Liver (tissue), 3 donors: Measurements from ENCODE around the gene MTRF1.

ENCODE experiments used
- CTCF ChIP-seq: fragments of 150-350 bp; IDR thresholded peaks from 2 replicates; pipeline ENCODE4 v1.5.1; 2017; ENCODE audit warnings: improper control_type of control experiment, low read depth, low read length; ENCODE audit not compliant: missing input control
- EGR1 ChIP-seq, 2 donors: IDR thresholded peaks; 2 replicates each; pipeline ENCODE4 v1.6.1; 2016 to 2018; ENCODE audit warnings: antibody characterized with exemption in 2 of 2, low read depth in 2 of 2
- GABPA ChIP-seq, 2 donors: IDR thresholded peaks in 1 of 2; conservative IDR thresholded peaks in 1 of 2; 2 replicates each; pipeline ENCODE4 v1.6.1; 2016; ENCODE audit warnings: antibody characterized with exemption in 2 of 2, mild to moderate bottlenecking in 1 of 2, moderate library complexity in 1 of 2
- HNF4A ChIP-seq, 2 donors: conservative IDR thresholded peaks; 2 replicates each; pipeline ENCODE4 v1.6.1; 2016; ENCODE audit warnings: antibody characterized with exemption in 2 of 2, mild to moderate bottlenecking in 2 of 2
- RAD21 ChIP-seq, 2 donors: IDR thresholded peaks; 2 replicates each; pipeline ENCODE4 v1.6.1; 2016; ENCODE audit warnings: antibody characterized with exemption in 2 of 2, mild to moderate bottlenecking in 2 of 2
- RXRA ChIP-seq, 2 donors: IDR thresholded peaks; 2 replicates each; pipeline ENCODE4 v1.6.1; 2017 to 2018; ENCODE audit warnings: antibody characterized with exemption in 2 of 2, mild to moderate bottlenecking in 1 of 2
- SP1 ChIP-seq: IDR thresholded peaks from 2 replicates; pipeline ENCODE4 v1.6.1; 2018; ENCODE audit warnings: antibody characterized with exemption, mild to moderate bottlenecking
- YY1 ChIP-seq: IDR thresholded peaks from 2 replicates; pipeline ENCODE4 v1.6.1; 2016; ENCODE audit warnings: antibody characterized with exemption, mild to moderate bottlenecking
- TF ChIP-seq, protein P1 (sequence below): IDR thresholded peaks from 2 replicates; pipeline ENCODE4 v1.6.1; 2016; ENCODE audit warnings: antibody characterized with exemption
- TF ChIP-seq, protein P2 (sequence below): IDR thresholded peaks from 2 replicates; pipeline ENCODE4 v1.6.1; 2016; ENCODE audit warnings: antibody characterized with exemption
- donor health status: healthy.
- donor health status: healthy.

DNA sequence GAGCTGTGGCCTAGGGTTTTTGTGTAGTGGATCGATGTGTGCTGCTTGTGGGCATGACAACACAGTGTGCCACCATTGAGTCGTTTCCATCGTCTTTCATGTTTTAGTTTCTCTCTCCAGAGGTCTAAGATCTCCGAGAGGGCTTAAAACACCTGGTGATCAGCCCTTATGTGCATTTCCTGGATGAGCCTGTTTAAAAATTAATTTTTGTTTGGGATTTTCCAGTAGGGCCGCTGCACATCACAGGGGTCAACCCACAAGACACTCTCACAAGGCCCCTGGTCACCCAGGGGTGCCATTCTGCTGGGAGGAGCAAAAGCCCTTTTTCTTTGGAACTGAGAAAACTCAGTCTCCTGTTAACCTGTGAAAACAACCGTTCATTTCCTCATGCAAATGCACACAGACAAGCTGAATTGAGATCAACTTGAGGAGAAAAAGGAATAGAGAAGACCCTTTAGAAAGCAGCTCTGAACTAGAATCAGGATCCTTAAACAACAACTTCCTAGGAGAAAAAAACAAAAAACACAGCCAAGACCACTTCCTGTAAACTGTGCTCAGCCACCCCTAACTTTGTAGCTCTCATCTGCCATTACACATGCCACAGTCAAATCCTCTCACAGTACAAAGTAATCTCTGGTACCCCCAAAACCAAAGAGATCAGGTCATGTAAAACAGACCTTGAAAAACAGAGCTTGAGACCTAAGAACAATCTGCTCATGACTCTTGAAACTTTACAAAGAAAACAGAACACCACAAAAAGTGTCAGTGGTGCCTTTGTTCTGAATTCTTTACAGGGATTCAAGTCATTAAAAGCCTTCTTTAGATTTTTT is 8.3 kb upstream of the MTRF1 start:
- TF ChIP-seq RXRA (IDR thresholded peaks at IDR 0.05): no peak
- no peak for TF ChIP-seq CTCF
- no peak for TF ChIP-seq EGR1 (IDR thresholded peaks at IDR 0.05; ENCODE audit: low read depth in 2 of 2)
- TF ChIP-seq, protein P1, sequence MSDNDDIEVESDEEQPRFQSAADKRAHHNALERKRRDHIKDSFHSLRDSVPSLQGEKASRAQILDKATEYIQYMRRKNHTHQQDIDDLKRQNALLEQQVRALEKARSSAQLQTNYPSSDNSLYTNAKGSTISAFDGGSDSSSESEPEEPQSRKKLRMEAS: no peak
- no peak for TF ChIP-seq RAD21 (IDR thresholded peaks at IDR 0.05)
- TF ChIP-seq GABPA (IDR thresholded peaks at IDR 0.05 in 1 of 2, conservative IDR thresholded peaks at IDR 0.05 in 1 of 2): no peak
- no peak for TF ChIP-seq HNF4A (conservative IDR thresholded peaks at IDR 0.05)
- TF ChIP-seq YY1: no peak
- TF ChIP-seq SP1: no peak
- TF ChIP-seq, protein P2, sequence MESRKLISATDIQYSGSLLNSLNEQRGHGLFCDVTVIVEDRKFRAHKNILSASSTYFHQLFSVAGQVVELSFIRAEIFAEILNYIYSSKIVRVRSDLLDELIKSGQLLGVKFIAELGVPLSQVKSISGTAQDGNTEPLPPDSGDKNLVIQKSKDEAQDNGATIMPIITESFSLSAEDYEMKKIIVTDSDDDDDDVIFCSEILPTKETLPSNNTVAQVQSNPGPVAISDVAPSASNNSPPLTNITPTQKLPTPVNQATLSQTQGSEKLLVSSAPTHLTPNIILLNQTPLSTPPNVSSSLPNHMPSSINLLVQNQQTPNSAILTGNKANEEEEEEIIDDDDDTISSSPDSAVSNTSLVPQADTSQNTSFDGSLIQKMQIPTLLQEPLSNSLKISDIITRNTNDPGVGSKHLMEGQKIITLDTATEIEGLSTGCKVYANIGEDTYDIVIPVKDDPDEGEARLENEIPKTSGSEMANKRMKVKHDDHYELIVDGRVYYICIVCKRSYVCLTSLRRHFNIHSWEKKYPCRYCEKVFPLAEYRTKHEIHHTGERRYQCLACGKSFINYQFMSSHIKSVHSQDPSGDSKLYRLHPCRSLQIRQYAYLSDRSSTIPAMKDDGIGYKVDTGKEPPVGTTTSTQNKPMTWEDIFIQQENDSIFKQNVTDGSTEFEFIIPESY: no peak
